Ramos (cell line): Measurements from ENCODE around the gene HRC.
"Not testable (repeated sequence)": the region's sequence is repeated elsewhere in the genome, so short reads cannot be mapped to it uniquely, and the experiment has no call there.

Source experiments
- in situ Hi-C: fragments of 300-500 bp; cut with MboI; formaldehyde crosslinking; loops from one replicate; pipeline ENCODE4 v1.14.3; 2022; ENCODE audit warnings: low sequenced_read_pairs; ENCODE audit not compliant: unreplicated experiment

Gene HRC, protein sequence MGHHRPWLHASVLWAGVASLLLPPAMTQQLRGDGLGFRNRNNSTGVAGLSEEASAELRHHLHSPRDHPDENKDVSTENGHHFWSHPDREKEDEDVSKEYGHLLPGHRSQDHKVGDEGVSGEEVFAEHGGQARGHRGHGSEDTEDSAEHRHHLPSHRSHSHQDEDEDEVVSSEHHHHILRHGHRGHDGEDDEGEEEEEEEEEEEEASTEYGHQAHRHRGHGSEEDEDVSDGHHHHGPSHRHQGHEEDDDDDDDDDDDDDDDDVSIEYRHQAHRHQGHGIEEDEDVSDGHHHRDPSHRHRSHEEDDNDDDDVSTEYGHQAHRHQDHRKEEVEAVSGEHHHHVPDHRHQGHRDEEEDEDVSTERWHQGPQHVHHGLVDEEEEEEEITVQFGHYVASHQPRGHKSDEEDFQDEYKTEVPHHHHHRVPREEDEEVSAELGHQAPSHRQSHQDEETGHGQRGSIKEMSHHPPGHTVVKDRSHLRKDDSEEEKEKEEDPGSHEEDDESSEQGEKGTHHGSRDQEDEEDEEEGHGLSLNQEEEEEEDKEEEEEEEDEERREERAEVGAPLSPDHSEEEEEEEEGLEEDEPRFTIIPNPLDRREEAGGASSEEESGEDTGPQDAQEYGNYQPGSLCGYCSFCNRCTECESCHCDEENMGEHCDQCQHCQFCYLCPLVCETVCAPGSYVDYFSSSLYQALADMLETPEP

DNA sequence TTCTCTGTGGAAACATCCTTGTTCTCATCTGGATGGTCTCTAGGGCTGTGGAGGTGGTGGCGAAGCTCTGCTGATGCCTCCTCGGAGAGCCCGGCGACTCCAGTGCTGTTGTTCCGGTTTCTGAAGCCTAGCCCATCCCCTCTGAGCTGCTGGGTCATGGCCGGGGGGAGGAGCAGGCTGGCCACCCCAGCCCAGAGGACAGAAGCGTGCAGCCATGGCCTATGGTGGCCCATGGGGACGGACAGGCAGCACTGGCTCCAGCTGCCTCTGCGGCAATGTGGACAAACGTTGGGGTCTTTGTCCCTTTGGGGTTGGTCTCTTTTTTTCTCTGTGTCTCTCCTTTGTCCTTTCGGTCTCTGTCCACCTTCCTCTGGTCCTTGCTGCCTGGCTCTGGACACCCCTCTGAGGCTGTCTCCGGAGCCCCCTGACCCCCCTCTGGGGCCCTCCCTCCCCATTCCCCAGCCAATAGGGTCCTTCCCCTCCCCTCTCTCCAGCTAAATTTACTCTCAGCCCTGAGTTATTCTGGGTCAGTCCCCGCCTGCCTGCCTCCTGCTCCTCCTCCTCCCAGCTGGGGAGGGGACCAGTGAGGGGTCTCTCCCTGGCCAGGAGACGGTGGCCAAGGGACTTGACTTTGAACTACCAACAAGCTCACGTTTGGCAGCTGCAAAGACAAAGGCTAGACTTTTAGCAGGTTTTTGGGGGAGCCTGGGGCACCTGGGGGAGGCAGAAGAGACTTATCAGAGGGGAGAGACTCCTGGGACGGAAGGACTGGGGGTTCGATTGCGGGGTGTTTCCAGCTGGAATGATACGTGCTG lies at the start of gene HRC:
HRC (minus strand) TSS at position 392 of the 815 bp plus-strand sequence; CDS start at position 233, 159 bp downstream.
- in situ Hi-C loops = no loop called here

- in situ Hi-C loops = loop anchor here (10.0 kb wide), 2 partner anchors 106 to 416 kb away; no protein-coding TSS in a partner anchor
Observed at GRCh38 chr19:49201042-49201441, 45.8 kb upstream of the HRC start.

- in situ Hi-C loops = loop anchor here (10.0 kb wide), 2 partner anchors 106 to 416 kb away; no protein-coding TSS in a partner anchor
Observed at GRCh38 chr19:49200238-49200862, 45.2 kb upstream of the HRC start.

GRCh38 chr19:49196527-49197240 lies 41.5 kb upstream of the HRC start:
- in situ Hi-C loops = no loop called here

GRCh38 chr19:49194408-49194807 lies 39.2 kb upstream of the HRC start:
- in situ Hi-C loops = no loop called here

- in situ Hi-C loops = no loop called here
Observed at GRCh38 chr19:49193822-49194394, 38.7 kb upstream of the HRC start.

GRCh38 chr19:49190781-49191180 lies 35.6 kb upstream of the HRC start:
- in situ Hi-C loops = no loop called here

DNA sequence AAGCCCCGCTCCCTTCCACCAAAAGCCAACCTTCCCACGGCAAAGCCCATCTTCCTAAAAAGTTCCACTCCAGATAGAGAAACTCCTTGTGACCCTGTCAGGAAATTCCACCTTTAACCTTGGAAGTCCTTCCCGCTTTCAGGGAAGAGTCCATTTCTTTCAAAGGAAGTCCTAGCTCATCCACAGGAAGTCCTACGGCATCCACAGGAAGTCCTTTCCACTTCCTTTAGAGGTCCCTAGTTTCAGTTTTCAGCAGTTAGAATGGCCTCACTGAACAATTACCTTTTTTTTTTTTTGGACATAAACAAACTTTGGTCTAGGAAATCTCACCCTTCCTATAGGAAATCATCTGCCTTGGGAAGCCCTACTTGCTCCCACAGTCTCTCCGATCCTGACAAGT lies 34.1 kb upstream of the HRC start:
- in situ Hi-C loops = no loop called here

GRCh38 chr19:49188626-49189200 lies 33.5 kb upstream of the HRC start:
- in situ Hi-C loops = no loop called here

GRCh38 chr19:49186108-49186507 lies 30.9 kb upstream of the HRC start:
- in situ Hi-C loops = no loop called here

DNA sequence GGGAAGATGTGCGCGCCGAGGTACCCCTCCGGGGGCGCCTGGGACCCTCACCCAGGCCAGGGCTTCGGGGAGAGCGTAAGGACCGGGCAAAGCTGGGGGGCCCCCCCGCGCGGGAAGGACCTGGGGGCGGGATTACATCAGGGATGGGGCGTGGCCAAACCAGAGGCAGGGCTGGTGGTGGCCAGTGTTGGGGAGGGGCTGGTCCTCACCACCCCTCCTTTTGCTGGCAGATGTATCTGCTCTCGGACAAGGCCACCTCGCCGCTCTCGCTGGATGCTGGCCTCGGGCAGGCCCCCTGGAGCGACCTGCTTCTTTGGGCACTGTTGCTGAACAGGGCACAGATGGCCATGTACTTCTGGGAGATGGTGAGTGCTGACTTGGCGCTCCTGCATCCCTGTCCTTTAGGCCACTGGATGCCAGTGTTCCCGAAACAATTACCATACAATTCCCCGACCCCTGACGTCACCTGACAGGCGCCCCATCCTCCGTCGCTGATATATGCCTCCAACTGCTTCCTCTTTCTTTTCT lies 27.7 kb upstream of the HRC start:
- in situ Hi-C loops = no loop called here

GRCh38 chr19:49182010-49182847 lies 27.0 kb upstream of the HRC start:
- in situ Hi-C loops = not testable (repeated sequence)

DNA sequence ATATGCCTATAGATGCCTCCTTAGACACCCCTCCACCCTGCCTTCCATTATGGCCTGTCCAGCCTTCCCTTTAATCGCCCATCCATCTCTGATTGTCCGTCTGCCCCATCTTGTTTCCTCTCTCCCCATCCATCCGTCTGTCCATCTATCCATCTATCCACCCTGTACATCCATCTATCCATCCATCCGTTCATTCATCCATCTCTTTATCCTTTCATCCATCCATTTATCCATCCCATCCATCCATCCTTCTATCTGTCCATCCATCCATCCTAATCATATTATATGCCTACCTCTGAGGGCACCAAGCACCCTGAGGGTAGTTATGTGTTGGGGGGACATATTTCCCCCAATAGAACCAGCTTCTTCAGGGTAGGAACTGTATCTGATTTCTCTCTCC lies 25.5 kb upstream of the HRC start:
- in situ Hi-C loops = no loop called here

GRCh38 chr19:49173198-49173597 lies 18.0 kb upstream of the HRC start:
- in situ Hi-C loops = no loop called here

DNA sequence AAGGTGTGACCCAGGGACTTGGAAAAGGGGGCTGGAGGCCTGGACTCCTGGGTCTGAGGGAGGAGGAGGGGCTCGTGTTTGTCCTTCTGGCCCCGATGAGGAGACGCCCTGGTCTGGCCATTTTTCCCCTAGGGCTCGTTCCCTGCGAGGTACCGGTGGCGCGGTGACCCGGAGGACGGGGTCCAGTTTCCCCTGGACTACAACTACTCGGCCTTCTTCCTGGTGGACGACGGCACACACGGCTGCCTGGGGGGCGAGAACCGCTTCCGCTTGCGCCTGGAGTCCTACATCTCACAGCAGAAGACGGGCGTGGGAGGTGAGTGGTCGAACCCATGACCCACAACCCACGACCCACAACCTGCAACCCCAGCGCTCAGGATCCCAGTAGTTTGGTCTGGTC lies 13.2 kb upstream of the HRC start:
- in situ Hi-C loops = no loop called here

- in situ Hi-C loops = no loop called here
Observed at GRCh38 chr19:49167857-49168409, 12.7 kb upstream of the HRC start.

DNA sequence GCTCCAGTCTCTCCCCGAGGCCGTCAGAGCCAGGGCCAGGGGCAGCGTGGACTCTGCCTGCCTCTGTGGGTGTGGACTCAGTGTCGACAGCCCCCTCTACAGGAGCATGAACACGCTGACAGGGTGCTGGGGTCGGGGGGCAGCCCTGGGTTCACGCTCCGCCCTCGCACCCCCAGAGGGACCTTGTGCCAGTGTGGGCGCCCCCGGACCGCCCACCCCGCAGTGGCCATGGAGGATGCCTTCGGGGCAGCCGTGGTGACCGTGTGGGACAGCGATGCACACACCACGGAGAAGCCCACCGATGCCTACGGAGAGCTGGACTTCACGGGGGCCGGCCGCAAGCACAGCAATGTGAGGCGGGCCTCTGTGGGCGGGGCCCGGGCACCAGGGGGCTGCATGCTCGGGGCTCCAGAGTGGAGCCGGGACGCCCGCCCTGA lies 10.7 kb upstream of the HRC start:
- in situ Hi-C loops = no loop called here
